Mammary epithelial cell (primary cell): ENCODE measurements around the gene RPGRIP1.

Source experiments
- CTCF ChIP-seq, 2 donors: IDR thresholded peaks in 1 of 2; conservative IDR thresholded peaks in 1 of 2; 2 replicates each; pipeline ENCODE4 v1.5.1; 2011 to 2012; ENCODE audit warnings: inconsistent platforms in 2 of 2, low read length in 2 of 2, mild to moderate bottlenecking in 2 of 2, control low read depth in 1 of 2, low read depth in 1 of 2; ENCODE audit not compliant: insufficient read depth in 1 of 2; ENCODE audit errors: extremely low read depth in 1 of 2
- EZH2 ChIP-seq: IDR thresholded peaks from 2 replicates; pipeline ENCODE4 v1.6.1; 2012; ENCODE audit warnings: low read length, inconsistent platforms, borderline replicate concordance

- TF ChIP-seq CTCF (conservative IDR thresholded peaks at IDR 0.05 in 1 of 2, IDR thresholded peaks at IDR 0.05 in 1 of 2; ENCODE audit: extremely low read depth in 1 of 2, insufficient read depth in 1 of 2, low read depth in 1 of 2, low read length in 2 of 2) (no peak), EZH2 (no peak)
These were observed 10.4 kb upstream of the RPGRIP1 start, which contains the start of gene HNRNPC for GRCh38 chr14:21269252-21270046.
